ENCODE data around the gene MECP2. TPM values are rescaled to one million over a fixed set of nuclear protein-coding genes. Genes with fewer than 3 reads are reported as not detected.

Gene MECP2
- total and polyA plus RNA-seq, 10 of the 15 experiments (the other 5 are each of a cell fraction or from before 2014, with no cell fraction given), result 1.3 to 32.7 (median 13.7) TPM

DNA sequence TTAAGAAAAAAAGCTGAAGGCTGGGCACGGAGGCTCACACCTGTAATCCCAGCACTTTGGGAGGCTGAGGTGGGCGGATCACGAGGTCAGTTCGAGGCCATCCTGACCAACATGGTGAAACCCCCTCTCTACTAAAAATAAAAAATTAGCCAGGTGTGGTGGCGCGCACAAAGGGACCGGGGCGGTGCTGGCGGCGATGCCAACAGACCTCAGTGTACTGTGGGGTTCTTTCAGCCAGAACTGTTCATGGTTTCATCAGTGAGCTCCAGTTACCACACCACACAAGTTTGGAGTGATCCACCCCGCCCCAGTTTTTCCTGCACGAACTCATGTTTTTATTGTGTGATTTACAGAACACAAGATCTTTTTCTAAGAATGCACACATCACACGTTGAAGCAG is 56.7 kb downstream of the MECP2 start:
- WGBS (ENCODE audit: insufficient coverage, insufficient replicate concordance, low lambda C conversion rate, missing lambda C conversion rate), result 27% methylated on average over 13 of the region's 13 CpGs
- ChIA-PET CTCF (interaction anchor here (1.0 to 3.4 kb wide), 4 partner anchors 10 to 118 kb away, joined by 4 to 20 read pairs (median 6); no protein-coding TSS in a partner anchor), SMC1A (ENCODE audit: uncharacterized antibody, unreplicated experiment) (interaction anchor here (0.8 to 1.7 kb wide), 8 partner anchors 10 to 122 kb away, joined by 3 to 5 read pairs (median 4); no protein-coding TSS in a partner anchor), RAD21 (ENCODE audit: unreplicated experiment) (interaction anchor here (0.7 to 2.1 kb wide), 2 partner anchors 23 to 74 kb away, joined by 3 to 10 read pairs; no protein-coding TSS in a partner anchor), POLR2A (interaction anchor here (0.6 to 1.4 kb wide), 2 partner anchors 67 to 260 kb away, joined by 3 to 4 read pairs; partner anchors contain the start of gene SRPK3)
- TF ChIP-seq SPI1 (IDR thresholded peaks at IDR 0.05; ENCODE audit: borderline replicate concordance, insufficient read depth, low read depth, low read length) (no peak), SMAD1 (IDR thresholded peaks at IDR 0.05; ENCODE audit: low read depth, partially characterized antibody) (no peak), LARP7 (IDR thresholded peaks at IDR 0.05) (no peak), TCF3 (IDR thresholded peaks at IDR 0.05; ENCODE audit: borderline replicate concordance, insufficient read depth, low read depth, low read length) (no peak), CHD2 (IDR thresholded peaks at IDR 0.05; ENCODE audit: borderline replicate concordance, low read depth, low read length) (no peak), CHD4 (IDR thresholded peaks at IDR 0.05) (no peak), BACH1 (IDR thresholded peaks at IDR 0.05; ENCODE audit: borderline replicate concordance) (no peak)
- TF ChIP-seq, protein P1, sequence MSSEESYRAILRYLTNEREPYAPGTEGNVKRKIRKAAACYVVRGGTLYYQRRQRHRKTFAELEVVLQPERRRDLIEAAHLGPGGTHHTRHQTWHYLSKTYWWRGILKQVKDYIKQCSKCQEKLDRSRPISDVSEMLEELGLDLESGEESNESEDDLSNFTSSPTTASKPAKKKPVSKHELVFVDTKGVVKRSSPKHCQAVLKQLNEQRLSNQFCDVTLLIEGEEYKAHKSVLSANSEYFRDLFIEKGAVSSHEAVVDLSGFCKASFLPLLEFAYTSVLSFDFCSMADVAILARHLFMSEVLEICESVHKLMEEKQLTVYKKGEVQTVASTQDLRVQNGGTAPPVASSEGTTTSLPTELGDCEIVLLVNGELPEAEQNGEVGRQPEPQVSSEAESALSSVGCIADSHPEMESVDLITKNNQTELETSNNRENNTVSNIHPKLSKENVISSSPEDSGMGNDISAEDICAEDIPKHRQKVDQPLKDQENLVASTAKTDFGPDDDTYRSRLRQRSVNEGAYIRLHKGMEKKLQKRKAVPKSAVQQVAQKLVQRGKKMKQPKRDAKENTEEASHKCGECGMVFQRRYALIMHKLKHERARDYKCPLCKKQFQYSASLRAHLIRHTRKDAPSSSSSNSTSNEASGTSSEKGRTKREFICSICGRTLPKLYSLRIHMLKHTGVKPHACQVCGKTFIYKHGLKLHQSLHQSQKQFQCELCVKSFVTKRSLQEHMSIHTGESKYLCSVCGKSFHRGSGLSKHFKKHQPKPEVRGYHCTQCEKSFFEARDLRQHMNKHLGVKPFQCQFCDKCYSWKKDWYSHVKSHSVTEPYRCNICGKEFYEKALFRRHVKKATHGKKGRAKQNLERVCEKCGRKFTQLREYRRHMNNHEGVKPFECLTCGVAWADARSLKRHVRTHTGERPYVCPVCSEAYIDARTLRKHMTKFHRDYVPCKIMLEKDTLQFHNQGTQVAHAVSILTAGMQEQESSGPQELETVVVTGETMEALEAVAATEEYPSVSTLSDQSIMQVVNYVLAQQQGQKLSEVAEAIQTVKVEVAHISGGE (CRISPR knock-in tag; IDR thresholded peaks at IDR 0.05), result no peak
- Histone ChIP-seq H3K27ac (ENCODE audit: control insufficient read depth, insufficient read depth) (no peak overlapping the region), H2AFZ (ENCODE audit: control insufficient read depth, low read depth, low read length) (no peak overlapping the region), H3K9ac (ENCODE audit: control insufficient read depth, insufficient read depth, low read length) (no peak overlapping the region), H4K20me1 (ENCODE audit: control insufficient read depth, insufficient read depth) (no peaks in the 10 kb centered on the region), H3K9me3 (replicated peaks; ENCODE audit: control insufficient read depth, insufficient read depth, low read length) (no peaks in the 10 kb centered on the region), H3K36me3 (ENCODE audit: control insufficient read depth in 2 of 2, insufficient read depth in 2 of 2, low read length in 1 of 2) (peaks cover 0 to 2% of the 10 kb centered on the region in 2 experiments; a peak in 3 of 4 replicates), H3K4me2 (ENCODE audit: control insufficient read depth, insufficient read depth) (no peak overlapping the region), H3K27me3 (replicated peaks in 1 of 2; ENCODE audit: control insufficient read depth in 2 of 2, insufficient read depth in 2 of 2, low read length in 1 of 2) (no peaks in the 10 kb centered on the region), H3K4me1 (ENCODE audit: control insufficient read depth, insufficient read depth, low read length) (no peaks in the 10 kb centered on the region), H3K4me3 (no peak overlapping the region), H3K79me2 (ENCODE audit: control insufficient read depth, insufficient read depth, low read length) (no peaks in the 10 kb centered on the region)
- no TSS peak for BruUV-seq (replicated peaks)
- FAIRE-seq, result no peak
- intact Hi-C loops (cut with micrococcal nuclease; ENCODE audit: unreplicated experiment) (no loop called here), in situ Hi-C loops (cut with MboI) (no loop called here)
- no peak for DNase-seq (ENCODE audit: low read depth, low spot score)
- peak; percentile 82 for ATAC-seq

Measured in GM12878 (cell line).